B cell (primary cell): ENCODE data around the gene APBA2. TPM values are rescaled to one million over a fixed set of nuclear protein-coding genes. Genes with fewer than 3 reads are reported as not detected.

ENCODE experiments used
- ATAC-seq: fragments of 200-7000 bp; cut with Tn5 transposase; one replicate; pipeline ENCODE4 v1.10.0; 2021; ENCODE audit warnings: low read depth, mild to moderate bottlenecking, moderate number of reproducible peaks, moderate library complexity
- CTCF ChIA-PET: fragments of 350-600 bp; sonication (Branson Sonifier 250); formaldehyde crosslinking; loops from one replicate; lab custom pipeline; 2021; ENCODE audit warnings: antibody characterized with exemption, inconsistent platforms; lab: Charles Lee
- POLR2A ChIA-PET: fragments of 350-600 bp; sonication (Branson Sonifier 250); formaldehyde crosslinking; loops from one replicate; lab custom pipeline; 2021; ENCODE audit warnings: antibody characterized with exemption; lab: Charles Lee
- DNase-seq: peaks from one replicate; pipeline ENCODE4 v3.0.0; 2013
- H2AFZ ChIP-seq: 2 replicates; pipeline ENCODE4 v1.6.1; 2012; ENCODE audit warnings: mild to moderate bottlenecking, low read depth, low read length; ENCODE audit not compliant: insufficient read depth, poor library complexity, severe bottlenecking
- H3K27ac ChIP-seq, 2 donors: 1 replicate in 1 of 2; 2 replicates in 1 of 2; pipeline ENCODE4 v1.5.1; 2012 to 2013; ENCODE audit warnings: low read length in 2 of 2, mild to moderate bottlenecking in 2 of 2, moderate library complexity in 1 of 2
- H3K27me3 ChIP-seq, 4 experiments: fragments of 200-600 bp in 1 of 4; sonication (generic) in 1 of 4; replicated peaks in 1 of 4; 1 replicate in 2 of 4; 2 replicates in 2 of 4; pipeline versions ENCODE4 v1.6.1 to v1.7.0; 2013 to 2016; ENCODE audit warnings: low read length in 3 of 4, mild to moderate bottlenecking in 2 of 4, mixed read lengths in 1 of 4, moderate library complexity in 1 of 4; ENCODE audit not compliant: insufficient read depth in 4 of 4, control insufficient read depth in 3 of 4; ENCODE audit errors: control extremely low read depth in 1 of 4
- H3K36me3 ChIP-seq, 2 experiments: replicated peaks in 1 of 2; 1 replicate in 1 of 2; 2 replicates in 1 of 2; pipeline versions ENCODE4 v1.6.1 to v1.7.1; 2013; ENCODE audit warnings: low read length in 1 of 2; ENCODE audit not compliant: insufficient read depth in 2 of 2, control insufficient read depth in 1 of 2; ENCODE audit errors: control extremely low read depth in 1 of 2, extremely low read depth in 1 of 2
- H3K4me1 ChIP-seq, 2 donors: fragments of 200-600 bp in 1 of 2; sonication (generic) in 1 of 2; 1 replicate in 1 of 2; 2 replicates in 1 of 2; pipeline versions ENCODE4 v1.5.1 to v1.6.1; 2013 to 2017; ENCODE audit warnings: low read length in 2 of 2; ENCODE audit not compliant: control insufficient read depth in 2 of 2, insufficient read depth in 2 of 2
- H3K4me2 ChIP-seq: replicated peaks from 2 replicates; pipeline ENCODE3; 2012; ENCODE audit warnings: mild to moderate bottlenecking, low read depth, low read length; ENCODE audit not compliant: poor library complexity, severe bottlenecking
- H3K4me3 ChIP-seq, 5 experiments: fragments of 200-600 bp in 1 of 5; sonication (generic) in 1 of 5; 1 replicate in 3 of 5; 2 replicates in 2 of 5; pipeline versions ENCODE4 v1.5.1 to v1.7.0; 2011 to 2016; ENCODE audit warnings: low read length in 4 of 5, mild to moderate bottlenecking in 4 of 5, low read depth in 2 of 5, control low read depth in 1 of 5, moderate library complexity in 1 of 5; ENCODE audit not compliant: insufficient read depth in 1 of 5; ENCODE audit errors: control extremely low read depth in 1 of 5, extremely low read depth in 1 of 5
- H3K79me2 ChIP-seq: fragments of 200-600 bp; sonication (generic); one replicate; pipeline ENCODE4 v1.6.0; 2016; ENCODE audit warnings: low read length; ENCODE audit not compliant: control insufficient read depth, insufficient read depth
- H3K9ac ChIP-seq: fragments of 200-600 bp; sonication (generic); 2 replicates; pipeline ENCODE4 v1.6.1; 2017; ENCODE audit warnings: mild to moderate bottlenecking, low read length, moderate library complexity
- H3K9me3 ChIP-seq, 3 donors: one replicate each; pipeline versions ENCODE4 v1.6.1 to v1.7.1; 2013; ENCODE audit warnings: low read length in 2 of 3; ENCODE audit not compliant: control insufficient read depth in 2 of 3, insufficient read depth in 1 of 3; ENCODE audit errors: control extremely low read depth in 1 of 3
- H4K20me1 ChIP-seq: 2 replicates; pipeline ENCODE4 v1.6.0; 2012; ENCODE audit warnings: mild to moderate bottlenecking, low read length; ENCODE audit not compliant: insufficient read depth, control insufficient read depth, poor library complexity, severe bottlenecking
- H3K27ac Mint-ChIP-seq: one replicate; pipeline ENCODE4 v1.8.0; 2021; ENCODE audit warnings: mixed read lengths
- H3K27me3 Mint-ChIP-seq: one replicate; pipeline ENCODE4 v1.8.0; 2021; ENCODE audit warnings: mixed read lengths
- H3K4me1 Mint-ChIP-seq: one replicate; pipeline ENCODE4 v1.8.0; 2021; ENCODE audit warnings: mixed read lengths
- H3K4me3 Mint-ChIP-seq: one replicate; pipeline ENCODE4 v1.8.0; 2021; ENCODE audit warnings: mixed read lengths
- H3K9me3 Mint-ChIP-seq: one replicate; pipeline ENCODE4 v1.8.0; 2022; ENCODE audit warnings: mixed read lengths; ENCODE audit not compliant: insufficient read depth
- CTCF ChIP-seq: fragments of 200-600 bp; IDR thresholded peaks from one replicate; pipeline ENCODE4 v1.8.0; 2022; ENCODE audit warnings: antibody characterized with exemption, mild to moderate bottlenecking
- EZH2 ChIP-seq: IDR thresholded peaks from 2 replicates; pipeline ENCODE4 v1.6.1; 2012; ENCODE audit warnings: borderline replicate concordance, low read depth, mild to moderate bottlenecking, moderate library complexity, low read length; ENCODE audit not compliant: insufficient read depth, poor library complexity, severe bottlenecking
- WGBS: methylation state at CpG from one replicate; pipeline ENCODE4 v1.1.5; 2013; ENCODE audit warnings: missing lambda C conversion rate; ENCODE audit not compliant: insufficient coverage; 5-methylcytosine and 5-hydroxymethylcytosine counted together
- intact Hi-C: fragments of 100-400 bp; cut with micrococcal nuclease; formaldehyde crosslinking; loops from one replicate; pipeline ENCODE4 v1.10.0; 2022
- polyA plus RNA-seq: library from polyadenylated mRNA; depleted of rRNA; stranded (reverse); fragments of >200 nt; gene quantifications from 2 replicates; pipeline ENCODE4 v1.2.3, GENCODE V29; 2012
- total RNA-seq, 2 donors: library from RNA; stranded (reverse); fragments of 120-200 nt in 1 of 2; gene quantifications; 1 replicate in 1 of 2; 2 replicates in 1 of 2; pipeline versions ENCODE4 v1.2.3 to v1.2.4, GENCODE V29; 2013 to 2022

APBA2 gene
- total and polyA plus RNA-seq, 2 donors (not counting 1 experiment from before 2014, with no cell fraction given): 0.19 TPM; not detected in 1

- Mint-ChIP-seq H3K27ac (no peak overlapping the region), H3K9me3 (peaks cover 3% of the 10 kb centered on the region), H3K4me3 (no peak overlapping the region), H3K4me1 (no peaks in the 10 kb centered on the region), H3K27me3 (no peaks in the 10 kb centered on the region)
- Histone ChIP-seq H3K4me3 (no peak overlapping the region), H3K4me2 (no peak overlapping the region), H3K79me2 (no peaks in the 10 kb centered on the region), H2AFZ (no peak overlapping the region), H3K27ac (no peak overlapping the region), H3K36me3 (no peaks in the 10 kb centered on the region), H4K20me1 (no peaks in the 10 kb centered on the region), H3K4me1 (no peaks in the 10 kb centered on the region), H3K9ac (no peak overlapping the region), H3K9me3 (peaks cover 0 to 17% (median 0%) of the 10 kb centered on the region in 3 donors), H3K27me3 (no peaks in the 10 kb centered on the region)
- no peak for TF ChIP-seq CTCF
- no peak for TF ChIP-seq EZH2
- POLR2A ChIA-PET: no interaction called here
- ATAC-seq (no peak), DNase-seq (no peak)
- intact Hi-C loops: no loop called here
- 100% methylated on average over 3 of the region's 6 CpGs for WGBS
- CTCF ChIA-PET: no interaction called here
Measured at GRCh38 chr15:29061746-29062145, 176.0 kb downstream of the APBA2 start.

GRCh38 chr15:29062179-29062591, 176.4 kb downstream of the APBA2 start:
- intact Hi-C loops: no loop called here
- ChIA-PET POLR2A (no interaction called here), CTCF (no interaction called here)
- no peak overlapping the region for H3K4me3 ChIP-seq
- no peaks in the 10 kb centered on the region for H3K27me3 ChIP-seq
- peaks cover 0 to 17% (median 0%) of the 10 kb centered on the region in 3 donors for H3K9me3 ChIP-seq
- Mint-ChIP-seq H3K27ac (no peak overlapping the region), H3K4me3 (no peak overlapping the region), H3K9me3 (peaks cover 3% of the 10 kb centered on the region), H3K27me3 (no peaks in the 10 kb centered on the region), H3K4me1 (no peaks in the 10 kb centered on the region)
- H3K4me1 ChIP-seq: no peaks in the 10 kb centered on the region
- no peaks in the 10 kb centered on the region for H4K20me1 ChIP-seq
- H3K79me2 ChIP-seq: no peaks in the 10 kb centered on the region
- no peak for DNase-seq
- 89% methylated on average over 10 of the region's 10 CpGs for WGBS
- TF ChIP-seq EZH2 (no peak), CTCF (no peak)
- H3K4me2 ChIP-seq: no peak overlapping the region
- H2AFZ ChIP-seq: no peak overlapping the region
- no peak overlapping the region for H3K27ac ChIP-seq
- no peak for ATAC-seq
- no peak overlapping the region for H3K9ac ChIP-seq
- no peaks in the 10 kb centered on the region for H3K36me3 ChIP-seq
